HEK293 (cell line): Measurements from ENCODE around the gene MAPK14.

Experiments used
- CTCF ChIA-PET: fragments of 350-600 bp; formaldehyde crosslinking; extraction: SDS; loops from one replicate; lab custom pipeline; 2021; ENCODE audit warnings: antibody characterized with exemption; lab: Yijun Ruan, JAX
- POLR2A ChIA-PET: fragments of 300-600 bp; formaldehyde crosslinking; extraction: SDS; loops from one replicate; lab custom pipeline; 2020; ENCODE audit warnings: antibody characterized with exemption, inconsistent platforms; lab: Yijun Ruan, JAX
- H3K27ac ChIP-seq: fragments of 200-500 bp; sonication (Bioruptor generic); 2 replicates; pipeline ENCODE4 v1.5.1; 2014; ENCODE audit warnings: low read depth, low read length, control low read depth, inconsistent platforms; ENCODE audit errors: extremely low read depth
- H3K36me3 ChIP-seq, 2 experiments: fragments of 200-500 bp in 1 of 2; sonication (Bioruptor generic) in 1 of 2; 1 replicate in 1 of 2; 2 replicates in 1 of 2; pipeline ENCODE4 v1.5.1; 2014 to 2017; ENCODE audit warnings: inconsistent platforms in 2 of 2, low read length in 2 of 2; ENCODE audit not compliant: control insufficient read depth in 2 of 2, insufficient read depth in 1 of 2
- H3K4me1 ChIP-seq: fragments of 200-500 bp; sonication (Bioruptor generic); 2 replicates; pipeline ENCODE4 v1.5.1; 2014; ENCODE audit warnings: mild to moderate bottlenecking, low read length, inconsistent platforms; ENCODE audit not compliant: control insufficient read depth, insufficient read depth
- H3K4me3 ChIP-seq: 2 replicates; pipeline ENCODE4 v1.5.1; 2011; ENCODE audit warnings: low read depth, mild to moderate bottlenecking, control low read depth, low read length, moderate library complexity
- H3K9me3 ChIP-seq: fragments of 200-500 bp; sonication (Bioruptor generic); 2 replicates; pipeline ENCODE4 v1.5.1; 2014; ENCODE audit warnings: low read depth, low read length, inconsistent platforms; ENCODE audit not compliant: control insufficient read depth, insufficient read depth
- KLF9 ChIP-seq: fragments of 450-650 bp; formaldehyde crosslinking; IDR thresholded peaks from 2 replicates; pipeline ENCODE4 v1.5.1; 2016; ENCODE audit warnings: missing biosample characterization, missing genetic modification characterization, low read depth
- PRDM4 ChIP-seq: fragments of 450-650 bp; formaldehyde crosslinking; IDR thresholded peaks from 2 replicates; pipeline ENCODE4 v1.5.1; 2017; ENCODE audit warnings: missing biosample characterization, missing genetic modification characterization
- PRDM6 ChIP-seq: fragments of 450-650 bp; formaldehyde crosslinking; IDR thresholded peaks from 2 replicates; pipeline ENCODE4 v1.5.1; 2017; ENCODE audit warnings: missing biosample characterization, missing genetic modification characterization
- SCRT1 ChIP-seq: fragments of 450-650 bp; formaldehyde crosslinking; IDR thresholded peaks from 2 replicates; pipeline ENCODE4 v1.5.1; 2016; ENCODE audit warnings: missing biosample characterization, missing genetic modification characterization, borderline replicate concordance
- ZBTB17 ChIP-seq: fragments of 450-650 bp; formaldehyde crosslinking; IDR thresholded peaks from 2 replicates; pipeline ENCODE4 v1.5.1; 2016; ENCODE audit warnings: missing biosample characterization, missing genetic modification characterization
- ZNF23 ChIP-seq: fragments of 450-650 bp; formaldehyde crosslinking; IDR thresholded peaks from 2 replicates; pipeline ENCODE4 v1.5.1; 2016; ENCODE audit warnings: missing biosample characterization, missing genetic modification characterization, borderline replicate concordance
- ZNF362 ChIP-seq: fragments of 450-650 bp; formaldehyde crosslinking; IDR thresholded peaks from 2 replicates; pipeline ENCODE4 v1.5.1; 2016; ENCODE audit warnings: missing biosample characterization, missing genetic modification characterization
- ZNF37A ChIP-seq: fragments of 450-650 bp; IDR thresholded peaks from 2 replicates; pipeline ENCODE4 v1.5.1; 2018; ENCODE audit warnings: missing biosample characterization, missing genetic modification characterization
- ZNF449 ChIP-seq: fragments of 450-650 bp; formaldehyde crosslinking; IDR thresholded peaks from 2 replicates; pipeline ENCODE4 v1.5.1; 2017; ENCODE audit warnings: missing biosample characterization, mild to moderate bottlenecking, missing genetic modification characterization, moderate library complexity
- ZNF530 ChIP-seq: fragments of 450-650 bp; formaldehyde crosslinking; IDR thresholded peaks from 2 replicates; pipeline ENCODE4 v1.5.1; 2016; ENCODE audit warnings: low read depth, missing biosample characterization, missing genetic modification characterization
- ZNF776 ChIP-seq: fragments of 450-650 bp; formaldehyde crosslinking; IDR thresholded peaks from 2 replicates; pipeline ENCODE4 v1.5.0; 2017; ENCODE audit warnings: missing biosample characterization, missing genetic modification characterization, borderline replicate concordance
- TF ChIP-seq, protein P1 (sequence below): fragments of 450-650 bp; formaldehyde crosslinking; IDR thresholded peaks from 2 replicates; pipeline ENCODE4 v1.5.1; 2016; ENCODE audit warnings: missing biosample characterization, missing genetic modification characterization
- TF ChIP-seq, protein P2 (sequence below): fragments of 450-650 bp; formaldehyde crosslinking; IDR thresholded peaks from 2 replicates; pipeline ENCODE4 v1.5.0; 2017; ENCODE audit warnings: missing biosample characterization, missing genetic modification characterization, borderline replicate concordance

MAPK14 gene

GRCh38 chr6:36110863-36111262, 83.3 kb downstream of the MAPK14 start (continued):
- TF ChIP-seq, protein P1, sequence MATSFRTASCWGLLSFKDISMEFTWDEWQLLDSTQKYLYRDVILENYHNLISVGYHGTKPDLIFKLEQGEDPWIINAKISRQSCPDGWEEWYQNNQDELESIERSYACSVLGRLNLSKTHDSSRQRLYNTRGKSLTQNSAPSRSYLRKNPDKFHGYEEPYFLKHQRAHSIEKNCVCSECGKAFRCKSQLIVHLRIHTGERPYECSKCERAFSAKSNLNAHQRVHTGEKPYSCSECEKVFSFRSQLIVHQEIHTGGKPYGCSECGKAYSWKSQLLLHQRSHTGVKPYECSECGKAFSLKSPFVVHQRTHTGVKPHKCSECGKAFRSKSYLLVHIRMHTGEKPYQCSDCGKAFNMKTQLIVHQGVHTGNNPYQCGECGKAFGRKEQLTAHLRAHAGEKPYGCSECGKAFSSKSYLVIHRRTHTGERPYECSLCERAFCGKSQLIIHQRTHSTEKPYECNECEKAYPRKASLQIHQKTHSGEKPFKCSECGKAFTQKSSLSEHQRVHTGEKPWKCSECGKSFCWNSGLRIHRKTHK (tag by site-specific recombination), result no peak
- TF ChIP-seq, all 188 proteins: peak for 1

DNA sequence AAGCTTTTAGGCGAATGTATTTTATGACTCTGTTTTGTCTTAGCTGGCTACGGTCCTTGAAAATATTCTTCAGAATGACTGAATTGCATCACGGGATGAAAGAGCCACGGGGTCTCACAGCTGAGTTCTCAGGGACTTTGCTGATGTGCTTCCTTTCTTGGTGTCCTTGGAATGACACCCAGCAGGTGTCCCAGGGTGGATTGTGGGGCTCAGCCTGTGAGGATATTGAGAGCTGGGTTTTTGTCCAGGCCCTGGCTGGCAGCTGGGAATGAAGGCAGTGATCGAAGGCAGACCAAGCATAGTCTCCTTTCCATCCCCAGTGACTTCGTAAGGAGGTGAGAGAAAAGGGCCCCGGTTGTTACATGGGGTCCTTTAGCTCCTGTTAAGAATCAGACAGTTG, 83.9 kb downstream of the MAPK14 start:
- no peak for TF ChIP-seq ZNF37A (tag by site-specific recombination)
- TF ChIP-seq, protein P2, sequence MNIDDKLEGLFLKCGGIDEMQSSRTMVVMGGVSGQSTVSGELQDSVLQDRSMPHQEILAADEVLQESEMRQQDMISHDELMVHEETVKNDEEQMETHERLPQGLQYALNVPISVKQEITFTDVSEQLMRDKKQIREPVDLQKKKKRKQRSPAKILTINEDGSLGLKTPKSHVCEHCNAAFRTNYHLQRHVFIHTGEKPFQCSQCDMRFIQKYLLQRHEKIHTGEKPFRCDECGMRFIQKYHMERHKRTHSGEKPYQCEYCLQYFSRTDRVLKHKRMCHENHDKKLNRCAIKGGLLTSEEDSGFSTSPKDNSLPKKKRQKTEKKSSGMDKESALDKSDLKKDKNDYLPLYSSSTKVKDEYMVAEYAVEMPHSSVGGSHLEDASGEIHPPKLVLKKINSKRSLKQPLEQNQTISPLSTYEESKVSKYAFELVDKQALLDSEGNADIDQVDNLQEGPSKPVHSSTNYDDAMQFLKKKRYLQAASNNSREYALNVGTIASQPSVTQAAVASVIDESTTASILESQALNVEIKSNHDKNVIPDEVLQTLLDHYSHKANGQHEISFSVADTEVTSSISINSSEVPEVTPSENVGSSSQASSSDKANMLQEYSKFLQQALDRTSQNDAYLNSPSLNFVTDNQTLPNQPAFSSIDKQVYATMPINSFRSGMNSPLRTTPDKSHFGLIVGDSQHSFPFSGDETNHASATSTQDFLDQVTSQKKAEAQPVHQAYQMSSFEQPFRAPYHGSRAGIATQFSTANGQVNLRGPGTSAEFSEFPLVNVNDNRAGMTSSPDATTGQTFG (tag by site-specific recombination), result no peak
- H3K4me3 ChIP-seq, result no peak overlapping the region
- H3K9me3 ChIP-seq, result no peaks in the 10 kb centered on the region
- CTCF ChIA-PET, result interaction anchor here (0.6 to 3.1 kb wide), 3 partner anchors 16 to 197 kb away, joined by 3 to 17 read pairs (median 6); partner anchors contain the start of gene MAPK14
- H3K4me1 ChIP-seq, result no peaks in the 10 kb centered on the region
- H3K36me3 ChIP-seq, result peaks cover 4 to 33% of the 10 kb centered on the region in 2 experiments
- no peak overlapping the region for H3K27ac ChIP-seq
- POLR2A ChIA-PET, result interaction anchor here (0.7 kb wide), 1 partner anchor 83 kb away, joined by 3 read pairs; no protein-coding TSS in a partner anchor

DNA sequence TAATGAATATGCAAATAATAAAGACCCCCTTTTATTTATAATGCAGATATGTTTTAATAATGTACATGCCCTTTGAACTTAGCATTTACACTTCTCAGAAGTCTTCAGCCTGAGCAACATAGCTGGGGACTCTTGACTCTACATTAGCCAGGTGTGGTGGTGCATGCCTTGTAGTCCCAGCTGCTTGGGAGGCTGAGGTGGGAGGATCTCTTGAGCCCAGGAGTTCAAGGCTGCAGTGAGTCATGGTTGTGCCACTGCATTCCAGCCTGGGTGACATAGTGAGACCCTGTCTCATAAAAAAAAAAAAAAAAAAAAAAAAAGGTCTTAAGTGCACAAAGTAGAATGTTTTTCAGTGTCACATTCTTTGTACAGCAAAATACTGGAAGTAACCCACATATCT, 85.4 kb downstream of the MAPK14 start:
- TF ChIP-seq ZNF530, result no peak
- TF ChIP-seq KLF9 (tag by site-specific recombination), result no peak
- TF ChIP-seq ZNF23, result no peak
- peak; percentile 29; the same call in 1 of the 2 replicates for TF ChIP-seq ZNF362 (tag by site-specific recombination)
- CTCF ChIA-PET, result interaction anchor here (0.6 to 3.1 kb wide), 3 partner anchors 11 to 340 kb away, joined by 3 to 17 read pairs (median 4); no protein-coding TSS in a partner anchor
- POLR2A ChIA-PET, result interaction anchor here (0.7 kb wide), 1 partner anchor 144 kb away, joined by 4 read pairs; no protein-coding TSS in a partner anchor
- H3K4me3 ChIP-seq, result no peak overlapping the region
- peaks cover 4 to 24% of the 10 kb centered on the region in 2 experiments for H3K36me3 ChIP-seq
- no peaks in the 10 kb centered on the region for H3K9me3 ChIP-seq
- H3K27ac ChIP-seq, result no peak overlapping the region
- H3K4me1 ChIP-seq, result no peaks in the 10 kb centered on the region

- ChIA-PET CTCF (interaction anchor here (1.2 kb wide), 1 partner anchor 10 kb away, joined by 3 read pairs; no protein-coding TSS in a partner anchor), POLR2A (interaction anchor here (0.7 kb wide), 1 partner anchor 145 kb away, joined by 4 read pairs; no protein-coding TSS in a partner anchor)
- H3K9me3 ChIP-seq, result no peaks in the 10 kb centered on the region
- TF ChIP-seq ZNF449 (tag by site-specific recombination), result peak; percentile 88
- no peak for TF ChIP-seq SCRT1
- peak; percentile 46; the same call in 1 of the 2 replicates for TF ChIP-seq PRDM6 (tag by site-specific recombination)
- TF ChIP-seq ZNF776 (tag by site-specific recombination), result no peak
- peak; percentile 3; the same call in 1 of the 2 replicates for TF ChIP-seq ZBTB17
- TF ChIP-seq PRDM4 (tag by site-specific recombination), result no peak
- peaks cover 0 to 17% of the 10 kb centered on the region in 2 experiments for H3K36me3 ChIP-seq
- H3K4me1 ChIP-seq, result no peaks in the 10 kb centered on the region
- no peak overlapping the region for H3K4me3 ChIP-seq
- no peak overlapping the region for H3K27ac ChIP-seq
Observed at GRCh38 chr6:36113703-36114102, 86.1 kb downstream of the MAPK14 start.
